PFSK-1 (cell line): ENCODE measurements around the gene RNF152.

ENCODE experiments used
- SIN3A ChIP-seq: IDR thresholded peaks from 2 replicates; pipeline ENCODE4 v1.6.1; 2012; ENCODE audit warnings: mild to moderate bottlenecking, low read length, moderate library complexity, borderline replicate concordance; ENCODE audit not compliant: insufficient read depth
- TF ChIP-seq, protein P1 (sequence below), 2 experiments: IDR thresholded peaks; 2 replicates each; pipeline versions ENCODE4 v1.6.1 to v1.8.0; 2011 to 2012; ENCODE audit warnings: low read depth in 2 of 2, low read length in 2 of 2, control low read depth in 1 of 2, inconsistent platforms in 1 of 2, mild to moderate bottlenecking in 1 of 2, moderate library complexity in 1 of 2; ENCODE audit not compliant: insufficient read depth in 1 of 2

DNA sequence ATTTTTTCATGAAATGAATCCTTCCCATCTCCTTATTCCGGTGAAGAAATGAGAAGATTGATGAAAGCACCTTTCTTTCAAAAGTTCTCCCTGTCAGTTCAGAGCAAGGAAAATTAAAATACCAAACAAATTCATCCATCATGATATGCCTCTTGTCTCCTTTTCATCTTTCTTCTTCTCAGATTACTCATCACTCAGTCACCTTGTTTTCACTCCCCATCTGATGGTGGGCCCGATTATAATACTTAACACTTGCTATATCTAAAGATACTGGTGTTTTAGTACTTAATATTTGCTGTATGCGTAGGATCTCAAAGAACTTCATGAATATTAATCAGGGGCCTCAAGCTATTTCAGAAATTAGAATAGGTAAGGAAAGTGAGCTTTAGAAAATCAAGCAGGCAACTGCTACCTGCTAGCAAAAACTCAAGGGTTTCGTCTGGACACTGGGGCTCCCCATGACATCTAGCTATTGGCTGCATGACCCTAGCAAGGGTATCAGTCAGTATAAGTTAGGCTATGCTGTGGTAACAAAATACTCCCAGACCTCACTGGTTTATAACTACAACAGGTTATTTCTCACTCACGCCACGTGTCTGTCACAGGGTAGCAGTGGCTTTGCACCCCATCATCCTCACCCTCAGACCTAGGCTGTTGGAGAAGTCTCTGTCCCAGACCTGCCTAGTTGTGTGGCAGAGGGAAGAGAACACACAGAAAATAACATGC, 39.0 kb upstream of the RNF152 start:
- TF ChIP-seq SIN3A = no peak
- TF ChIP-seq, protein P1, sequence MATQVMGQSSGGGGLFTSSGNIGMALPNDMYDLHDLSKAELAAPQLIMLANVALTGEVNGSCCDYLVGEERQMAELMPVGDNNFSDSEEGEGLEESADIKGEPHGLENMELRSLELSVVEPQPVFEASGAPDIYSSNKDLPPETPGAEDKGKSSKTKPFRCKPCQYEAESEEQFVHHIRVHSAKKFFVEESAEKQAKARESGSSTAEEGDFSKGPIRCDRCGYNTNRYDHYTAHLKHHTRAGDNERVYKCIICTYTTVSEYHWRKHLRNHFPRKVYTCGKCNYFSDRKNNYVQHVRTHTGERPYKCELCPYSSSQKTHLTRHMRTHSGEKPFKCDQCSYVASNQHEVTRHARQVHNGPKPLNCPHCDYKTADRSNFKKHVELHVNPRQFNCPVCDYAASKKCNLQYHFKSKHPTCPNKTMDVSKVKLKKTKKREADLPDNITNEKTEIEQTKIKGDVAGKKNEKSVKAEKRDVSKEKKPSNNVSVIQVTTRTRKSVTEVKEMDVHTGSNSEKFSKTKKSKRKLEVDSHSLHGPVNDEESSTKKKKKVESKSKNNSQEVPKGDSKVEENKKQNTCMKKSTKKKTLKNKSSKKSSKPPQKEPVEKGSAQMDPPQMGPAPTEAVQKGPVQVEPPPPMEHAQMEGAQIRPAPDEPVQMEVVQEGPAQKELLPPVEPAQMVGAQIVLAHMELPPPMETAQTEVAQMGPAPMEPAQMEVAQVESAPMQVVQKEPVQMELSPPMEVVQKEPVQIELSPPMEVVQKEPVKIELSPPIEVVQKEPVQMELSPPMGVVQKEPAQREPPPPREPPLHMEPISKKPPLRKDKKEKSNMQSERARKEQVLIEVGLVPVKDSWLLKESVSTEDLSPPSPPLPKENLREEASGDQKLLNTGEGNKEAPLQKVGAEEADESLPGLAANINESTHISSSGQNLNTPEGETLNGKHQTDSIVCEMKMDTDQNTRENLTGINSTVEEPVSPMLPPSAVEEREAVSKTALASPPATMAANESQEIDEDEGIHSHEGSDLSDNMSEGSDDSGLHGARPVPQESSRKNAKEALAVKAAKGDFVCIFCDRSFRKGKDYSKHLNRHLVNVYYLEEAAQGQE (IDR thresholded peaks at IDR 0.05; ENCODE audit: insufficient read depth in 1 of 2, low read depth in 2 of 2, low read length in 2 of 2) = no peak
